Activated CD4-positive, alpha-beta T cell treated with anti-CD3 and anti-CD28 coated beads, Interleukin-2, Interleukin-6, amounts not matched to agents 100 ng/mL and 50 ng/mL, durations not matched to agents 16 hours and 8 hours (primary cell): ENCODE results near the gene ACTG1.

ENCODE experiments used
- DNase-seq: peaks from one replicate; pipeline ENCODE4 v3.0.0-alpha.2; 2020

The ACTG1 gene

GRCh38 chr17:81492202-81492601 lies 20.4 kb downstream of the ACTG1 start:
- no peak for DNase-seq

GRCh38 chr17:81491761-81492160 lies 20.8 kb downstream of the ACTG1 start:
- DNase-seq, result no peak

- DNase-seq, result no peak
These were observed 21.4 kb downstream of the ACTG1 start for GRCh38 chr17:81491181-81491581.

GRCh38 chr17:81489998-81490992 lies 22.3 kb downstream of the ACTG1 start:
- DNase-seq, result no peak

GRCh38 chr17:81489012-81489997 lies 23.3 kb downstream of the ACTG1 start:
- no peak for DNase-seq

GRCh38 chr17:81488276-81488860 lies 24.2 kb downstream of the ACTG1 start:
- DNase-seq, result peak; percentile 32

- DNase-seq, result peak; percentile 89
These were observed 24.9 kb downstream of the ACTG1 start for GRCh38 chr17:81487487-81488275.

- DNase-seq, result no peak
These were observed 25.5 kb downstream of the ACTG1 start for GRCh38 chr17:81487089-81487486.

GRCh38 chr17:81486199-81486810 lies 26.3 kb downstream of the ACTG1 start:
- no peak for DNase-seq

- peak; percentile 93 for DNase-seq
These were observed 28.2 kb downstream of the ACTG1 start for GRCh38 chr17:81484195-81484979.

GRCh38 chr17:81483862-81484194 lies 28.8 kb downstream of the ACTG1 start:
- no peak for DNase-seq

- DNase-seq, result no peak
These were observed 29.3 kb downstream of the ACTG1 start for GRCh38 chr17:81483085-81483861.

GRCh38 chr17:81482673-81483072 lies 29.9 kb downstream of the ACTG1 start:
- no peak for DNase-seq

- DNase-seq, result no peak
These were observed 30.6 kb downstream of the ACTG1 start for GRCh38 chr17:81481815-81482505.

GRCh38 chr17:81481073-81481799 lies 31.4 kb downstream of the ACTG1 start:
- peak; percentile 49 for DNase-seq

- DNase-seq, result no peak
These were observed 32.2 kb downstream of the ACTG1 start for GRCh38 chr17:81480140-81481072.
